ENCODE measurements around the gene EDEM2.
A peak's percentile ranks its signal among the peaks of the same experiment; 100 is the strongest.
"Not testable (repeated sequence)": the region's sequence is repeated elsewhere in the genome, so short reads cannot be mapped to it uniquely, and the experiment has no call there.

The EDEM2 gene

DNA sequence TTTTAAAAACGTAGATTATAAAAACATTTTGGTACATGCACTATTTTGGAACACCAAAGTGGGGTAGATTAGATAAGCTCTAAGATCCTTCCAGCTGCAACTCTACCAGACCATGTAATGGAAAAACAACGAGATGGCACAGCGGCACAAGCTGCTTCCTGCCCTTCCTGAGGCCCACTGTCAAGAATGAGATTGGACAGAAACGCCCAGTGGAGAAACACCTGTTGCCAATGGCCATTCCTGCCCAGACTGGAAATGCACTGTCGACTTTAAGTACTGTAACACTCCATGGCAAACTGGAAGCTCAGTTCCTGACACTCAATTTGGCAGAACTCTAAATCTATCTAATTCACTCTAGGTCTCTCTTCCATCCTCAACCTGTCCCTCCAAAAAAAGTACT is 21.4 kb downstream of the EDEM2 start:
- no peak for DNase-seq

DNA sequence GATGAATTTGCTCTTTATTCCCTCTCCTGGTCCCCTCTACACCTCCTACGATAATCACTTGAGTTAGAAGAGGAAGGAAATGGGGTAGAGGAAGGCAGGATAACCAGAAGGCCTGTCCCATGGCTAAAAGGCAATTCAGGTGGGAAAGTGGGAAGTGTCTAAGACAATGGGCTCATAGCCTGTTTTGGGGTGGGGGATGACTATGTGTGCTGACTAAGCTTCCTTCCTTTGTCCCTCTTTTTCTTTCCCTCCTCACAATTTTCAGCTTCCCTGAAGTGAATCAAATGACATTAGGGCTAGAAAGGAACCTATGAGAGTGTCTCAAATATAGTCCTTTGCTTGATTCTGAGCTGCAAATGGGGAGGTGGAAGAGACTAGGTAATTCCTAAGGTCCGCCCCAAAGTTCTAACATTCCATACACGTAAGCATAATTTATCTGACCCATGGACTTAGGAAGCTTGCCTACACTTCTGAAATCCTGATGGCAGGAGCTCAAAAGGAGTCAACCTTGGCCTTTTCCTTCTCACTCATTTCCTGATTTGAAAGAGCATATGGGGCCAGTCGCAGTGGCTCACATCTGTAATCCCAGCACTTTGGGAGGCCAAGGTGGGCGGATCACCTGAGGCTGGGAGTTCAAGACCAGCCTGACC is 24.3 kb downstream of the EDEM2 start:
- no peak for DNase-seq

DNA sequence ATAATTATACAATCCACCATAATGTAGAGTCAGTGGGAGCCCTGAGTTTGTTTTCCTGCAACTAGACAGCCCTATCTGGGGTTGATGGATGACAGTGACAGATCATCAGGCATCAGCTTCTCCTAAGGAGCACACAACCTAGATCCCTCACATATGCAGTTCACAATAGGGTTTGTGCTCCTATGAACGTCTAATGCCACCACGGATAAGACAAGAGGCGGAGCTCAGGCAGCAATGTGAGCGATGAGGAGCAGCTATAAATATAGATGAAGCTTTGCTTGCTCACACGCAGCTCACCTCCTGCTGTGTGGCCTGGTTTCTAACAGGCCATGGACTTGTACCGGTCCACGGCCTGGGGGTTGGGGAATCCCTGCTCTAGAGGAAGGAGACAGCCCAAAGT is 25.9 kb downstream of the EDEM2 start:
- no peak for DNase-seq

DNA sequence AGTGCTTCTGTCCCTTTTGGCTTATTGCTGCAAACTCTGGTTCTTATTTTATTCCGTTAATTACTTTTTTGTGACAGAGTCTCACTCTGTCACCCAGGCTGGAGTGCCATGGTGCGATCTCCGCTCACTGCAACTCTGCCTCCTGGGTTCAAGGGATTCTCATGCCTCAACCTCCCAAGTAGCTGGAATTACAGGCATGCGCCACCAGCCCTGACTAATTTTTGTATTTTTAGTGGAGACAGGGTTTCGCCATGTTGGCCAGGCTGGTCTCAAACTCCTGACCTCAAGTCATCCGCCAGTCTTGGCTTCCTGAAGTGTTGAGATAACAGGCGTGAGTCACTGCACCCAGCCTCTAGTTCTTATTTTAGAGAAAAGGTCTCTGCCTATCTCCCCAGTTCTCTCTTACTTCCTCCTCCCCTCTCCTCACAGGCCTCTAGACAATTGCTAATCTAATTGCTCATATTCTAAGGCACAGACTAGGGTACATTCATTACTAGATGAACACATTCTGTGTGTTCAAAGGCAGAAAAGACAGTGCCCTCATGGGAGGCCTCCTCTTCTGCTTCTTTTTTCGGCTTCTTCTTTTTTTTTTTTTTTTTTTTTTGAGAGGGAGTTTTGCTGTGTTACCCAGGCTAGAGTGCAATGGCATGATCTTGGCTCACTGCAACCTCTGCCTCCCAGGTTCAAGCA is 27.0 kb downstream of the EDEM2 start:
- DNase-seq = peak; percentile 84 to 93 (median 86)

DNA sequence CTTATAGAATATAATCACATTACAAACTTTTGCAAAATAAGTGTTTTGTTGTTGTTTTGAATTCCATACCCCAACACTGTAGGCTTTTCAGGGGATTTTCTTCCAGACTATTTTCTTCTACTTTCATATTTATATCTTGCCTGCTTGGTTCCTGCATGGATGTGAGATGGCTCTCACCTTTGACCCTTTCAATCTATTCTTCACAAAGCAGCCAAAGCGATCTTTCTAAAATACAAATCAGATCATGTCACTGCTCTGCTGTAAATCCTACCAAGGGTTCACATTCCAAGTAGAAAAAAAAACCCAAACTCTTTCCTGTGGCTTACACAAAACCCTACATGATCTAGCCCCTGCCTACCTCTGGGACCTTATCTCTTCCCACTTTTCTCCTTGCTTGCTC is 29.5 kb downstream of the EDEM2 start:
- no peak for DNase-seq

DNA sequence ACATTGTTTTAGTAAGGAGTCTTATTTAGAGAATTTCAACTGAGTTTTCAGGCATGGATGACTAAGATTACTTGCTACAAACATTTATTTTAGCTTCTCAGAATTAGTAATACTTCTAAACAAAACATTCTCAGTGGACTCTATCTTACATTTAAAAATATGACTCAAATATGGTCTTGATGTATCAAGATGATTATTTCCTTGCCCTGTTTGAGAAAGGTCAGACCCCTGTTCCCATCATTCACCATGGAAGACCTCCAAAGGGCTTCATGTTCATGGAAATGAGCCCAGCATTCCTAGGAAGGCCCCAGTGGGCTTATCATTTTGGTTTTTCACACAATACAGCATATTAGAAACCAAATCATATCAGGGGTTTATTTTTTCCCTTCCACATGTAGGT is 29.9 kb downstream of the EDEM2 start:
- no peak for DNase-seq

DNA sequence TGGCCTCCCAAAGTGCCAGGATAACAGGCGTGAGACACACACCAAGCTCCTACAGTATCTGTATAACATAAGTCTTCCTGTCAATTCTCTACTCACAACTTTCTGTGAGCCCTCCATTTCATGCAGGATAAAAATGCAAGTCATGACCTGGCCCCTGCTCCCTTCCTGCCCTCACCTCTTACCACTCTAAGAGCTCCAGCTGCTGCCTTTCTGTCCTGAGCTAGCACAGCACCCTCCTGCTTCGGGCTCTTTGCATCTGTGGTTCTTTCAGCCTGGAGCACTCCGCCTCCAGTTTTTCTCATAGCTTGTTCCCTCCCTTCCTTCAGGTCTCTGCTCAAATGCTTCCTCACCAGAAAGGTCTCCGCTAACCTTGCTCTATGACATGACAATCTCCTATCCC is 30.9 kb downstream of the EDEM2 start:
- no peak for DNase-seq

DNA sequence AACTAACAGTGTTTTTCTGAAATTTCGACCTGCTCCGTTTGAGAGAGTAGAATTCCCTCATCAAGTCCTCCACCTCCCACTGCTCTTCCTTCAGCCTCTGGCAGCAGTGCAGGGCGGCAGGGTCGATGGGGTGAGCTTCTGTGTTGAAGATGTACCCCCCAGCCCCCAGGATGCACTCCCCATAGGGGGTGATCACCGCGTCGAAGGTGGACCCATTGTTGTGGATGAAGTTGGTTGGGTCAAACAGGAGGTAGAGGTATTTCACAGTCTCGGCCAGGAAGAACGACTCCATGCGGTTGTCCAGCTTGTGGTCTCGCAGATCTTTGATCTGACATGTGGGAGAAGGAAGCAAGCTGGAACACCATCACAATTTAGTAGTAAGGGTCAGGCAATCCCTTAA is 31.5 kb downstream of the EDEM2 start:
- DNase-seq = no peak

DNA sequence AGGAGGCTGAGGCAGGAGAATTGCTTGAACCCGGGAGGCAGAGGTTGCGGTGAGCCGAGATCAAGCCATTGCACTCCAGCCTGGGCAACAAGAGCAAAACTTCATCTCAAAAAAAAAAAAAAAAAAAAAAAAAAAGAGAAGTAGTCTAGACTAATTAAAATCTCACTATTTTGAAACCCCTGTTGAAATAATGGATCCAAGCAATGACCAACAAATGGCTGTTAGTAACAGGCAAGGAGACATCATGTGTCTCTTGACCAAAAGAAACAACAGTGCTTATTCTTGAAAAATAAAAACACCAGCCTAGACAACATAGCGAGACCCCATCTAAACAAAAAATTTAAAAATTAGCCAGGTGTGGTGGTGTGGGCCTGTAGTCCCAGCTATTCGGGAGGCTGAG is 34.9 kb downstream of the EDEM2 start:
- not testable (repeated sequence) for DNase-seq

DNA sequence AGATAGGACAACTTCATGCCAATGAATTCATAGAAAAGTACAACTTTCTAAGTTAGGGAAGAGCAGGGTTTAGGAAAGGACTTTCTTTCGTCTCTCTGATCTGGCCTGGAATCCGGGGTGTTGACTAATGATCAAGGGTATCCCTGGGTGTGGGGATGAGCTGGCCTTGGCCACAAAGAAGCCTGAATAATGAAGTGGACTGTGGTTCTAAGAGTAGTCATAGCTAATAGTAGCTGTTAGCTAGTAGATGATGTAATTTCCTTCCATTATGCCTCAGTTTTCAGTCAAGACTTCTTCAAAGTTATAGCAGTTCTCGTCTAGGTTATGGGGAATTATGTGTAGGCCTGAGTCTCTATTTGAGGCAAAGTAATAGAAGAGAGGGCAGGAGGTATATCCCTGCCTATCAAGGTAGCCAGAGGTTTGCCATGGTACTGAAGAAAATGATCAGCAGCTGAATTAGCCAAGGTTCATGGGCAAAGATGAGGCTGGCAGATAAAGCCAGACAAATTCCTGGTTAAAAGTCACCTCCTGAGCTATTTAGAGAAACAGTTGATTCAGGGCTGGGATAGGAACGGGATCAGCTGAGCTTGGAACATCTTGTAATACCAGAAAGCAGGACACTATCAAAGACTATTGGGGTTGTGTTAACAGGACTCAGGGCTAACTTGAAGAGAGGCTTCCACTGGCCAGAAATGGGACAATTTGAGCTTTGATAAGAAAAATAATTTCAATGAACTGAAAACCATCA is 35.8 kb downstream of the EDEM2 start:
- DNase-seq = peak; percentile 77 to 89 (median 84)

DNA sequence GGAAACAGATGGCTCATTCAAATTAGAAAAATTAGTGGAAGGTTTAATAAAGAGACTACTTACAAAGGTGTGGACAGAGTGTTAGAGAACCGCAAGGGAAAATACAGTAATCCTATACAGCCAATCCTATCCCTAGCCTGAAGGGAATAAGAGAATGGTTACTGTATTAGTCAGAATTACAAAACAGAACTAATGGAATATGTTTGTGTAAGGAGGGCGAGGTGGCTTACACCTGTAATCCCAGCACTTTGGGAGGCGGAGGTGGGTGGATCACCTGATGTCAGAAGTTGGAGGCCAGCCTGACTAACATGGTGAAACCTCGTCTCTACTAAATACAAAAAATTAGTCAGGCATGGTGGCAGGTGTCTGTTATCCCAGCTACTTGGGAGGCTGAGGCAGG is 38.2 kb downstream of the EDEM2 start:
- no peak for DNase-seq

DNA sequence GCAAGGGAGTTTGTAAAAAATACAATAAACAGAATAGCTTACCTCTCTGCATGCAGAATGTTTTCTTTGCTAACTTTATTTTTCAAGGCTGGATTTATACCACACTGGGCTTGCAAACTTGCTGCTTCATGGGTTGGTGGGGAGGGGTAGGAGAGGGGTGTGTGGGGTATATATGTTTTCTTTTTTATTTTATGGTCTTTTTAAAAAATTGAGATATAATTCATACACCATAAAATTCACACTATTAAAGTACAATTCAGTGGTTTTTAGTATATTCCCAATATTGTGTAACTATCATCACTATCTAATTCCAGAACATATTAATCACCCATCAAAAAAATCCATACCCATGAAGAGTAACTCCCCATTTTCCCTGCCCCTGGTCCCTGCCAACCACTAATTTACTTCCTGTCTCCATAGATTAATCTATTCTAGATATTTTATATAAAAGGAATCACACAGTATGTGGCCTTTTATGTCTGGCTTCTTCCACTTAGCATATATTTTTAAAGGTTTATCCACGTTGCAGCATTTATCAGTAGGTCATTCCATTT is 40.2 kb downstream of the EDEM2 start:
- DNase-seq = no peak

DNA sequence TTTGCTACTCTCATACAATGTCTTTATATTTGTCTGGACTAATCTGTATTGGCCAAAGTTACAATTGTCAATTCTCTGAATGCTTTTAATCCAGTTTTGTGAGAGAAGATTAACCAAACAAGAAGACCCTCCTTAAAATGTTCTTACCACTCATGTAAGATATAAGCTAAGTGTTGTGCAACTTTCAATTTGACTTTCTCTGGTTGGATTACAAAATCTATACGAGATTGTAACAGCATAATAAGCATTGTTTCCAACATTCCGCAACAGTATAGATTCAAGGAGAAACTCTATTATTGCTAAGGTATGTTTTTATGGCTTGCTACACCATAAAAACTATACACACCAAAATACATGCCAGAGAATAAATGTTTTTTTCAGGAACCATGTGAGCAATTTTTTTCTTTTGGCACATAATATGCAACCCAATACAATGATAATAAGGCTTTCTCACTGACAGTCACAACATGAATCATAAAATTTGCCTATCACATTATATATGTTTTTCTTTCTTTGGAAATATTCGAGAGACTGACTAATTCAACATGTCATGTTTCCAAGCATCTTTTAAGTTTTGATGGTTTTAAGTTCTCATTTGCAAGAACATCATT is 42.3 kb downstream of the EDEM2 start:
- no peak for DNase-seq

DNA sequence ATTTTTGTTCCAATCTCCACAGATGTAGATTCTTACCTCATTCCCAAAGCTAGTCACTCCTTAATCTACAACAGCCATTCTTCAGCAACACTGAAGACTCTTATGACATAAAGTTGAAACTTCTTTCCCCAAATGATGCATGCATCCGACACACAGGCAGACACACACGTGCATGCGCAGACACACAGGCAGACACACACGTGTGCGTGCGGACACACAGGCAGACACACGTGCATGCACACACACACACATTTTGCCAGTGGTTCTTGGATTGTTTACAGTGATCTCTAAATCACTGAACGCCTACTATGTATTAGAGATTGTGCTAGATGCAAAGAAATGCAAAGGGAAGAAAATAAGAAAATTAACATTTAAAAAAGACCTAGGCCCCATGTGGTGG is 45.5 kb downstream of the EDEM2 start:
- no peak for DNase-seq

DNA sequence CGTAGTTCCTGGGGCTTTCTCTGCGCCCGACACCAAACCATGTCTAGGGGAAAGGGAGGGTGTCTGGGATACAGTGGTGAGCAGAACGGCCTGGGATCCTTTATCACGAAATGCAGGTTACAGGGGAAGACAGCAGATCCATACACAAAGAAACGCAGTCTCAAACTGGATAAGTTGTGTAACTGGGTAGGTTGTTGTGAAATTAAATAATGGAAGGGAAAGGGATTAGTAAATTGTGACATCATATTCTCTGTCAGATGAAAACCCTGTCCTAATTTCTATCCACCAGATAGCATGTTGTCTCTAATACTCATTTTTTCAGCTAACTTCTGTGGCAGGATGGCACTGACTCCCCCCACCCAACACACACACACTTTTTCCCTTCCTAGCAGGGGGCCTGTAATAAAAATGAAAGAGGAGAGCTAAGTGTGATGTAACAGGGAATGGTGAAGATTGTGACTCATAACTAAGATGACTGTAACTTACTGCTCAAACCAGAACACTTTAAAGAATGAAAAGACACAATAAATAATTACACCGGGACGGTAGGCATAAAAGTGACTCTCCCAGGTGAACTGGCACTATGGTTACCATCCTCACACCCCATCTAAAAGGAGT is 53.8 kb downstream of the EDEM2 start:
- peak; percentile 42 to 73 (median 61) for DNase-seq

DNA sequence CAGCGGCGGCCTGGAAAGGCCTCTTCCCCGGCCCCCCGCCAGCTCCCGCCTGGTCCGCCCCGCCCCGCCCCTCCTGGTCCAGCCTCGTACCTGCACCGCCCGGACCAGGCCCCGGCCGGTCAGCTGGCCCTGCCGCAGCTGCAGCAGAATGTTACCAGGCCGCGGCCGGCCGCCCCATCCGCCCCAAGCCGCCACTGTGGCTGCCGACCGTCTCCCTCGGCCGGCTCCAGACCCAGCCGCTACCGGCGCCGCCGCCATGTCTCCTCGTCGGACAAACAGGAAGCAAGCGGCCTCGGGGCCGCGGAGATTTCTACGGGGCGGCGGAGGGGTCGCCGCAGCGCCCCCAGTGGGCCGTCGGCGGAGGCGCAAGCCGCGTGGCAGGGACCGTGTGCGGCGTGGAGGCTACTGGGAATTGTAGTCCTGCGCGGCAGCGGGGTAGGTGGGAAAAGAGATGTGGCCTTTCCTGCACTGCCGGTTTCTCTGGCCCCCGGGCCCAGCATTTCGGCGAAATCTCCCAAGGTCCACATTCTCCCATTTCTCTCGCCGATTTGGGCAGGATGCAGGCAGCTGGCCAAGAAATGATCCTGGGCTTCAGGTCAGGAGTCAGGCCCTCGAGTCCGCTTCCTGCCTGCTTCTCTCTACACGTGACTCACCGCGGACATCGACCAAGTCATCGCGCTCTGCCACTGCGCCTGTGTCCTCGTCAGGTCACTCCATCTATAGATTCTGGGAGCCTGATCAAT is 54.4 kb downstream of the EDEM2 start, which contains the start of gene TRPC4AP:
TSS of gene TRPC4AP (minus strand) at position 284 of the 743 bp plus-strand sequence. CDS start at position 258, 26 bp downstream.
- DNase-seq = peak; percentile 93 to 96 (median 96)

DNA sequence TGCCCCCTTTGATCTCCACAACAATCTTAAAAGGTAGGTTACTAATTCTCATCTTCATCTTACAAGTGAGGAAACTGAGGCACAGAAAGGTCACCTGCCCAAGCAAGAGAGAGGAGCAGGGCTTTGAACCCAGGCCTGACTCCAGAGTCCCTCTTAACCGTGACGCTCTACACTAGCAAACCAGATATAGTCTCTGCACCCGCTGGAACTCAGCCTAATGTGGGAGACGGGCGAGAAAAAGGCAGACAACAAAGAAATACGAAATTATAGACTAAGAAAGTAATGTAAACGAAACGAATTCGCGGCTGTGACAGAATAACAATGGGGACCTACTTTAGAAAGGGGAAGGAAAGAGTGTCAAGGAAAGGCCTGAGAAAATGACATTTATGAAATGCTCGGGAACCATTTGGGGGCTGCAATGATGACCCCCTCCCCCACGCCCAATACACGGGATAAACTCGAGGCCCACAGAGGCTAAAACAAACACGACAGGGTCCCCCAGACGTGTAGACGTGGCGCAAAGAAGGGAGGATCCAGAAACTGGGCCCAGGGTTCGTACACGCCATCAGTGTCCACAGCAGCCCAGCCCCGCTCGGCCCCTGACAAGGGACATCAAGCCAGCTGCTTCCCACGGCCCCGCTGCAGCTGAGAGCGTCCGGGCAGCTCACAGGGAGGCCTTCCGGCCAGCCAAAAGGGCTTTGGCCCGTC is 55.2 kb downstream of the EDEM2 start:
- DNase-seq = peak in 2 of 3 donors; percentile 19 to 20

DNA sequence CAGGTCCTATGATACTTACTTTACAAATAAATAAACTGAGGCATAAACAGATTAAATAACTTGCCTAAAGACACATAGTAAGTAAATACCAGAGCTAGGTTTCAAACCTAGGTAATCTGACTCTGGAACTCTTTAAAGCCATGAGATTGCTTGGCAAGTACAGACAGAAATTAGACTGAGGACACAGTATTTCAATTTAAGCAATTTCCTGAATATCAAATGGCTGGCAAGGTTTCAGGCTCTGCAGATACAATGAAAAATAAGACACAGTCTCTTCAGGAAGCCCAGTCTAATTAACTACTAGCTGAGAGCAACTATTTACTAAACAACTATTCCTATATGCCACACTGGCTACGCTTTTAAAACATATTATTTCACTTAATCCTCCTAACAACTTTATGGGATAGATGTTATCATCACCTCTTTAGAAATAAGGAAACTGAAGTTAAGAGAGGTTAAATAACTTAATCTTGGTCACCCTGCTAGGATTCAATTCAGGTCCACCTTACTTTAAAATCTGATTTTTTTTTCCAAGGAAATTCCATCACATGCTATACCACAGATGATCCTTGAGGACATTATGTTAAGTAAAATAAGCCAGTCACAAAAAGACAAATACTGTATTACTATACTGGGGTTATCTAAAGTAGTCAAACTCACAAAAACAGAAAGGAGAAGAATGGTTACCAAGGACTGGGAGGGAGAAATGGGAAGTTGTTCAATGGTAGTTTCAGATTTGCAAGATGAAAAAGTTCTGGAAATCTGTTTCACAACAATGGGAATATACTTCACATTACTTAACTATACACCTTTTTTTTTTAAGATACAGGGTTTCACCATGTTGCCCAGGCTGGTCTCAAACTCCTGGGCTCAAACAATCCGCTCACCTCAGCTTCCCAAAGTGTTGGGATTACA is 58.6 kb downstream of the EDEM2 start:
- peak; percentile 38 to 74 (median 60) for DNase-seq

DNA sequence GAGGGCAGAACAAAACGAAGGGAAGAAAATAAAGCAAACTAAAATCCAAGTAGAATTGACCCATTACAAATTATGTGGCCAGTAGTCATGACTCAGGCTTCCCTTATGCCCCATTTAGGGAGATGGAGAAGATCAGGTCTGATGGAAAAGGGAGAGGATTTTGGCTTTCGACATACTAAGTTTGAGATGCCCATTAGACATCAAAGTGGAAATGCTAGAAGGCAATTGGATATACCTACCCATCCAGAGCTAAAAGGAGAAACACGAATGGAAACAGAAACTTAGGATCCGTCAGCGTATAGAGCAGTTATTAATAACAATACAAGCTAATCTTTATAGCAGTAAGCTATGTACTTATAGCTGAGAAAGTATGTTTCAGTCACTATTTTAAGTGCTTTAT is 59.3 kb downstream of the EDEM2 start:
- peak; percentile 31 to 58 (median 43) for DNase-seq

DNA sequence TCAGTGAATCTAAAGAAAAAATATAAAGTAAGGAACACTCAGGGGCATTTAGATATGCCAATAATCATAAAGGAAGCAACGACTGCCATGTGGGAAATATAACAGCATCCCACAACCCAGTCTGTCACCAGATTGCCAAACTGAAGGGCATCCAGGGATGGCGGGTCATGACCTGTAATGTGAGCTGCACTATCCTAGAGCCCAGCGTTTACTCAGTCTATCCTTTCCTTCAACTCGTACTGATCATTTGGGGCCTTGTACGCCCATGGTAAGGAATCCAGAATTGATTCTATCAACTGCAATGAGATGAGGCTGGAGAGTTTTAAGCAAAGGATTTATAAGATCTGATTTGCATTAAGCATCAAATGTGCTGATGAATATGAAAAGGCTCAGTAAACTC is 59.8 kb downstream of the EDEM2 start:
- DNase-seq = no peak

Measured in suppressor macrophage treated with lipopolysaccharide for 1 hour (primary cell).